Stimulated activated CD4-positive, alpha-beta T cell treated with anti-CD3 and anti-CD28 coated beads, Interleukin-12 subunit alpha, Interleukin-12 subunit beta, amount 100 ng/mL, for 48 hours (primary cell): ENCODE results near the gene VLDLR.
"Not testable (repeated sequence)": the region's sequence is repeated elsewhere in the genome, so short reads cannot be mapped to it uniquely, and the experiment has no call there.

Experiments used
- DNase-seq, 3 donors: peaks; one replicate each; pipeline ENCODE4 v3.0.0-alpha.2; 2020; ENCODE audit warnings: low read depth in 2 of 3, low spot score in 1 of 3

Gene VLDLR

DNA sequence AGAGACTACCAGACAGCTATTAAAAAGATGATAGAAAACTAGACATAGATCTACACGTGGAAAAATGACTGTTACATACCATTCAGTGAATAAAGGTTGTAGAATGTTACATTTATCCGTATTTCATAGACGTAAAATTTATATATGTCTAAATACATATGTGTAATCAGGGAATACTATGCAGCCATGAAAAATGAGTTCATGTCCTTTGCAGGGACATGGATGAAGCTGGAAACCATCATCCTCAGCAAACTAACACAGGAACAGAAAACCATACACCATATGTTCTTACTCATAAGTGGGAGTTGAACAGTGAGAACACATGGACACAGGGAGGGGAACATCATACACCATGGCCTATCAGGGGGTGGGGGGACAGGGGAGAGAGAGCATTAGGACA is 85.7 kb downstream of the VLDLR start:
- not testable (repeated sequence) for DNase-seq
